ENCODE results near the gene PUS7.
"Not testable (repeated sequence)": the region's sequence is repeated elsewhere in the genome, so short reads cannot be mapped to it uniquely, and the experiment has no call there.

PUS7 gene

DNA sequence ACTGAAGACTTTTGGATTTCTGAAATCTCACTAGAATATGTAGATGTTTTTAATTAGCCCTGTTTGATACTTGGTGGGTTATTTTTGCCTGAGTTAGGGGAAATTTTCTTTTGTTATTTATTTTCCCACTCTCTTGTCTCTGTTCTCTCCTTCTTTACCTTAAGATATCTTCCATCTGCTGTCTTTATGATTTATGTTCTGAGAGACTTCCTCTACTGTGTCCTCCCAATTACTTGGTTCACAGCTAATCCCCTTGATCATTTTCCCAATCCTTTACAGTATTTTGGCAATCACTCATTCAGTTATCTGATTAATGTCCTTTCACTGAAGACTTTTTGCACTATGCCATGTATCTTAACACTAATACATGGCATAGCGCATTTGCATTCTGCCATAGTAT, 83.8 kb downstream of the PUS7 start:
- TF ChIP-seq, protein P1, sequence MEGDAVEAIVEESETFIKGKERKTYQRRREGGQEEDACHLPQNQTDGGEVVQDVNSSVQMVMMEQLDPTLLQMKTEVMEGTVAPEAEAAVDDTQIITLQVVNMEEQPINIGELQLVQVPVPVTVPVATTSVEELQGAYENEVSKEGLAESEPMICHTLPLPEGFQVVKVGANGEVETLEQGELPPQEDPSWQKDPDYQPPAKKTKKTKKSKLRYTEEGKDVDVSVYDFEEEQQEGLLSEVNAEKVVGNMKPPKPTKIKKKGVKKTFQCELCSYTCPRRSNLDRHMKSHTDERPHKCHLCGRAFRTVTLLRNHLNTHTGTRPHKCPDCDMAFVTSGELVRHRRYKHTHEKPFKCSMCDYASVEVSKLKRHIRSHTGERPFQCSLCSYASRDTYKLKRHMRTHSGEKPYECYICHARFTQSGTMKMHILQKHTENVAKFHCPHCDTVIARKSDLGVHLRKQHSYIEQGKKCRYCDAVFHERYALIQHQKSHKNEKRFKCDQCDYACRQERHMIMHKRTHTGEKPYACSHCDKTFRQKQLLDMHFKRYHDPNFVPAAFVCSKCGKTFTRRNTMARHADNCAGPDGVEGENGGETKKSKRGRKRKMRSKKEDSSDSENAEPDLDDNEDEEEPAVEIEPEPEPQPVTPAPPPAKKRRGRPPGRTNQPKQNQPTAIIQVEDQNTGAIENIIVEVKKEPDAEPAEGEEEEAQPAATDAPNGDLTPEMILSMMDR (conservative IDR thresholded peaks at IDR 0.05), result no peak
- H3K27ac ChIP-seq, result no peak overlapping the region

DNA sequence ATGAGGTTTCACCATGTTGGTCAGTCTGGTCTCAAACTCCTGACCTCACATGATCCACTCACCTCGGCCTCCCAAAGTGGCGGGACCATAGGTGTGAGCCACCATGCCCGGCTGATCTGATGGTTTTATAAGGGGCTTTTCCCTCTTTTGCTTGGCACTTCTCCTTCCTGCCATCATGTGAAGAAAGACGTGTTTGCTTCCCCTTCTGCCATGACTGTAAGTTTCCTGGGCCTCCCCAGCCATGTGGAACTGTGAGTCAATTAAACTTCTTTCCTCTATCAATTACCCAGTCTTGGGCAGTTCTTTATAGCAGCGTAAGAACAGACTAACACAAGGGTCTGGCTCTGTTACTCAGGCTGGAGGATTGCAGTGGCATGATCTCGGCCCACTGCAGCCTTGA, 84.7 kb downstream of the PUS7 start:
- not testable (repeated sequence) for H3K27ac ChIP-seq

DNA sequence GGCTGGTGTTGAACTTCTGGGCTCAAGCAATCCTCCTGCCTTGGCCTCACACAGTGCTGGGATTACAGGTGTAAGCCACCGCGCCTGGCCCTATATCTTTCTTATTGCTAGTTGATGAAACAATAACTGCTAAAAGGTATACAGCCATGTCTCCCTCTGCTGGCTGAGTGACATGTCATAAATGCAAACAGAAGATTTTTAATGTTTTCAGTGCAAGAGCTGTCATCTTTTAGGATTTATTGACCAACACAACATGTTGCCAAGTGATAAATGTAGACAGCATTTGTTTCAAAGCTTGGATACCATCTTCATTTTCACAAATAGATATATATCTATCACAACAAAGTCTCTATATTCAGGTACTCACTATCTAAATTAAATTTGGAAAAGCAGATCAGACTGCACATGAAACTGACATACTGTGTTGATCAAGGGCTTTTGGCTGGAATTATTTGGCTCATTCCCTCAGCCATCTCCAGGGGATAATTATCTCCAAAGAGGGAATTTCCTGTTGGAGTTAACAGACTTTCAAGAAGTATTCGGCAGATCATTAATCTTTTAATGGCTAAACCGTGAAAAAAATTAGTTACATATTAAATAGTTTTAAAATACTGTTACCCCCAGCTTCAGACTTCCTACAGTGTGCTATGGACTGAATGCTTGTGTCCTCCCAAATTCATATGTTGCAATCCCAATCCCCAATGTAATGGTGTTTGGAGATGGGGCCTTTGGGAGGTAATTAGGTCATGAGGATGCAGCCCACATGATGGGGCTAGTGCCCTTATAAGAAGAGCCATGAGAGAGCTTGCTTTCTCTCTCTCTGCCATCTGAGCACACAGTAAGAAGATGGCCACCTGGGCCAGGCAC, 92.1 kb downstream of the PUS7 start:
- peak overlapping the region; percentile 5; the same call in 1 of the 2 replicates for H3K27ac ChIP-seq

DNA sequence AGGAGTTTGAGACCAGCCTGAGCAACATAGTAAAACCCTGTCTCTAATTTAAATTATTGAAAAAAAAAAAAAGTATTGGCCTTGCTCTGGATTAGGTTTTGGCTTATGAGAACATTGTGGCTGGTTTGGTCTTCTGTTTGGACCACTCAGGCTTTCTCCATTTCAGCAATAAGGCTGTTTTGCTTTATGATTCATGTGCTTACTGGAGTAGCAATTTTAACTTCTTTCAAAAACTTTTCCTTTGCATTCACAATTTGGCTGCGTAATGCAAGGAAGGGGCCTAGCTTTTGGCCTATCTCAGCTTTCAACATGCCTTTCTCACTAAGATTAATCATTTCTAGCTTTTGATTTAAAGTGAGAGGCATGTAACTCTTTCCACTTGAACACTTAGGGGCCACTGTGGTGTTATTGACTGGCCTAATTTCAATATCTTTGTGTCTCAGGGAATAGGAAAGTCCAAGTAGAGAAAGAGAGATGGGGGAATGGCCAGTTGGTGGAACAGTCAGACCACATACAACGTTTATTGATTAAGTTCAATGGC, 95.4 kb downstream of the PUS7 start:
- TF ChIP-seq, protein P1 (conservative IDR thresholded peaks at IDR 0.05), result no peak

More for the DNA sequence above, 92.1 kb downstream of the PUS7 start:
- TF ChIP-seq, protein P1 (conservative IDR thresholded peaks at IDR 0.05), result peak; percentile 84

DNA sequence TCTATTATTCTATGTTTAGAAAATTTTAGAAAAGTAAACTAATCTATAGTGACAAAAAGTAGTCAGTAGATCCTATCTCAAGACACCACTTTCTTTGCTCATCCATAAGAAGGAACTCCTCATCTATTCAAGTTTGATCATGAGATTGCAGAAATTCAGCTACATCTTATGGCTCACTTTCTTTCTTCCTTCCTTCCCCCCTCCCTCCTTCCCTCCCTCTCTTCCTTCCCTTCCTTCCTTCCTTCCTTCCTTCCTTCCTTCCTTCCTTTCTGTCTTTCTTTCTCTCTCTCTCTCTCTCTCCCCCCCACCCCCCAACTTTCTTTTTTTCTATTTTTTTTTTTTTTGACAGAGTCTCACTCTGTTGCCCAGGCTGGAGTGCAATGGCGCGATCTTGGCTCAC, 98.1 kb downstream of the PUS7 start:
- H3K27ac ChIP-seq, result no peak overlapping the region
- TF ChIP-seq, protein P1 (conservative IDR thresholded peaks at IDR 0.05), result no peak

More for the DNA sequence above, 95.4 kb downstream of the PUS7 start:
- H3K27ac ChIP-seq, result no peak overlapping the region

DNA sequence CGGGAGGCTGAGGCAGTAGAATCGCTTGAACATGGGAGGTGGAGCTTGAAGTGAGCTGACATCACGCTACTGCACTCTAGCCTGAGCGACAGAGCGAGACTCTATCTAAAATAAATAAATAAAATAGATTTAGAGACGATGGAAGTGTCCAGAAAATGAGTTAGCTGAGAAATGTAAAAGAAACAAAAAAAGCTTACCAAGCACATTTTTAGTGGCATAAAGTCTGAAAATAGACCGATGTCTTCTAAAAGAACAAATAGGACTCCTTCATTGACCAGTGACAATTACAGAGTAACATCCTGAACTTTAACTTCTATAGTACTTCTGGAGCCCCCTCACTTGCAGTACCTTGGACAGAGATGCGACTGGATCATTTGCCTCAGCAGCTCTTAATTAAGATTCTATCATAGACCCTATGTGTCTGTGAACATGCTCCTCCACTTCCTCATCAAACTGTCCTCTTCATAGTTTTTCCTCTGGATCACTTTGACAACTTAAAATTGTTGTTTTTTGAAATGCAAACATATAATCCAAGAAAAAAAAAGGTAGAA, 108.1 kb downstream of the PUS7 start:
- TF ChIP-seq, protein P1 (conservative IDR thresholded peaks at IDR 0.05), result no peak

DNA sequence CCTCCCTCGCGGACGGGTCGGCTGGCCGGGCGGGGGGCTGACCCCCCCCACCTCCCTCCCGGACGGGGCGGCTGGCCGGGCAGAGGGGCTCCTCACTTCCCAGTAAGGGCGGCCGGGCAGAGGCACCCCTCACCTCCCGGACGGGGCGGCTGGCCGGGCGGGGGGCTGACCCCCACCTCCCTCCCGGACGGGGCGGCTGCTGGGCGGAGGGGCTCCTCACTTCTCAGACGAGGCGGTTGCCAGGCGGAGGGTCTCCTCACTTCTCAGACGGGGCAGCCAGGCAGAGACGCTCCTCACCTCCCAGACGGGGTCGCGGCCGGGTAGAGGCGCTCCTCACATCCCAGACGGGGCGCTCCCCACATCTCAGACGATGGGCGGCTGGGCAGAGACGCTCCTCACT, 111.3 kb downstream of the PUS7 start:
- H3K27ac ChIP-seq, result not testable (repeated sequence)

More for the DNA sequence above, 108.1 kb downstream of the PUS7 start:
- no peak overlapping the region for H3K27ac ChIP-seq

DNA sequence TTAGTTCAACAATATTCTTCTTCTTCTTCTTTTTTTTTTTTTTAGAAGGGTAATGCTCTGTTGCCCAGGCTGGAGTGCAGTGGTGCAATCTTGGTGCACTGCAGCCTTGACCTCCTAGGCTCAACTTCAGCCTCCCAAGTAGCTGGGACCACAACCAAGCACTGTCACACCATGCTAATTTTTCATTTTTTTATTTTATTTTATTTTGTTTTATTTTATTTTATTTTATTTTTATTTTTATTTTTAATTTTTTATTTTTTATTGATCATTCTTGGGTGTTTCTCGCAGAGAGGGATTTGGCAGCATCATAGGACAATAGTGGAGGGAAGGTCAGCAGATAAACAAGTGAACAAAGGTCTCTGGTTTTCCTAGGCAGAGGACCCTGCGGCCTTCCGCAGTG, 112.3 kb downstream of the PUS7 start:
- H3K27ac ChIP-seq, result not testable (repeated sequence)

DNA sequence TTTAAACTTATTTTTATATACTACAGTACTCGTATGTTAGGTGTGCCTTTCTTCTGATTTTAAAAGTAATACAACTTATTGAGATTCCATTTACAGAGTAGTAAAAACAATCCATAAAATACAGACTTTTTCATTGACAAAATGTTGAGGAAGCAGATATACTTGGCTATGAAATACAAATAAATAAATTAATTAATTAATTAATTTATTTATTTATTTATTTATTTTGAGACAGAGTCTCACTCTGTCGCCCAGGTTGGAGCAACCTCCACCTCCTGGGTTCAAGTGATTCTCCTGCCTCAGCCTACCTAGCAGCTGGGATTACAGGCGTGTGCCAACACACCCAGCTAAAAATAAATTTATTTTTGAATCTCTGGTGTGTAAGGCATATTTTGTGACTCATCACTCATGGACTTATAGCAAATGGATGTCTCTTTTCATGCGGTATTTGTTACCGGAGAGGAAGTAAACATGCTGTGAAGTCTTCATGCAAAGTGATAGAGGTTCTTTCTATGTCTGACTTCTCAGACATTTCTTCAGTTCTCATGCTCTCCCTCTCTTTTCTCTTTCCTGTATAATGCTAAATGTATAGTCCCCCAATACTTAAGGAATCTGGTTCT, 113.2 kb downstream of the PUS7 start:
- no peak overlapping the region for H3K27ac ChIP-seq
- TF ChIP-seq, protein P1 (conservative IDR thresholded peaks at IDR 0.05), result no peak
